22Rv1 (cell line): ENCODE results near the gene IL4R.
"Not testable (repeated sequence)": the region's sequence is repeated elsewhere in the genome, so short reads cannot be mapped to it uniquely, and the experiment has no call there.

Source experiments
- H3K27ac ChIP-seq: fragments of 450-650 bp; 2 replicates; pipeline ENCODE4 v1.5.1; 2017
- ZFX ChIP-seq: fragments of 450-650 bp; IDR thresholded peaks from 2 replicates; pipeline ENCODE4 v1.6.1; 2017; ENCODE audit warnings: antibody characterized with exemption, borderline replicate concordance
- TF ChIP-seq, protein P1 (sequence below): fragments of 450-650 bp; IDR thresholded peaks from 2 replicates; pipeline ENCODE4 v1.5.1; 2017; ENCODE audit warnings: mild to moderate bottlenecking

Gene IL4R

DNA sequence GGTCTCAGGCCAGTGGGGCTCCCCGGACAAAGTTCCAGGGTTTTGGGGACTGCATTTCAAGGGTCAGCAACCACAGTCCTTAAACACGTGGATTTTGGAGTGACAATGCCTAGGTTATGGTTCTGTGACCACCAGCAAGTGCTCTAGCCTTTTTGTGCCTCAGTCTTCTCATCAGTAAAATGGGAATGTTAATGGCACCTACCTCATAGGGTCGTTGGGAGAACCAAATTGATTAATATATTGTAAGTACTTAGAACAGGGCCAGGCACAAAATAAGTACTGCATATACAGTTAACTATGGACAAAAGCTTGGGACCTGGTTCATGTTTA, 13.8 kb downstream of the IL4R start:
- no peak for TF ChIP-seq ZFX
- TF ChIP-seq, protein P1, sequence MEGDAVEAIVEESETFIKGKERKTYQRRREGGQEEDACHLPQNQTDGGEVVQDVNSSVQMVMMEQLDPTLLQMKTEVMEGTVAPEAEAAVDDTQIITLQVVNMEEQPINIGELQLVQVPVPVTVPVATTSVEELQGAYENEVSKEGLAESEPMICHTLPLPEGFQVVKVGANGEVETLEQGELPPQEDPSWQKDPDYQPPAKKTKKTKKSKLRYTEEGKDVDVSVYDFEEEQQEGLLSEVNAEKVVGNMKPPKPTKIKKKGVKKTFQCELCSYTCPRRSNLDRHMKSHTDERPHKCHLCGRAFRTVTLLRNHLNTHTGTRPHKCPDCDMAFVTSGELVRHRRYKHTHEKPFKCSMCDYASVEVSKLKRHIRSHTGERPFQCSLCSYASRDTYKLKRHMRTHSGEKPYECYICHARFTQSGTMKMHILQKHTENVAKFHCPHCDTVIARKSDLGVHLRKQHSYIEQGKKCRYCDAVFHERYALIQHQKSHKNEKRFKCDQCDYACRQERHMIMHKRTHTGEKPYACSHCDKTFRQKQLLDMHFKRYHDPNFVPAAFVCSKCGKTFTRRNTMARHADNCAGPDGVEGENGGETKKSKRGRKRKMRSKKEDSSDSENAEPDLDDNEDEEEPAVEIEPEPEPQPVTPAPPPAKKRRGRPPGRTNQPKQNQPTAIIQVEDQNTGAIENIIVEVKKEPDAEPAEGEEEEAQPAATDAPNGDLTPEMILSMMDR = no peak
- H3K27ac ChIP-seq = no peak overlapping the region

DNA sequence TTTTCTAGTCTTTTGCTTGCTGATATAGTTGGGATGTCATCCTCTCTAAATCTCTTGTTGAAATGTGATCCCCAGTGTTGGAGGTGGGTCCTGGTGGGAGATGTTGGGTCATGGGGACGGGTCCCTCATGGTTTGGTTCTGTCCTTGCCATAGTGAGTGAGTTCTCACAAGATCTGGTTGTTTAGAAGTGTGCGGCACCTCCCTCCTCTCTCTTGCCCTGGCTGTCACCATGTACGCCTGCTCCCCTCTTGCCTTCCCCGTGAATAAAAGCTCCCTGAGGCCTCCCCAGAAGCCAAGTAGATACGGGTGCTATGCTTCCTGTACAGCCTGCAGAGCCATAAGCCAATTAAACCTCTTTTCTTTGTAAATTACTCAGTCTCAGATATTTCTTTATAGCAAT, 15.2 kb downstream of the IL4R start:
- TF ChIP-seq, protein P1 = no peak
- no peak for TF ChIP-seq ZFX
- no peak overlapping the region for H3K27ac ChIP-seq

DNA sequence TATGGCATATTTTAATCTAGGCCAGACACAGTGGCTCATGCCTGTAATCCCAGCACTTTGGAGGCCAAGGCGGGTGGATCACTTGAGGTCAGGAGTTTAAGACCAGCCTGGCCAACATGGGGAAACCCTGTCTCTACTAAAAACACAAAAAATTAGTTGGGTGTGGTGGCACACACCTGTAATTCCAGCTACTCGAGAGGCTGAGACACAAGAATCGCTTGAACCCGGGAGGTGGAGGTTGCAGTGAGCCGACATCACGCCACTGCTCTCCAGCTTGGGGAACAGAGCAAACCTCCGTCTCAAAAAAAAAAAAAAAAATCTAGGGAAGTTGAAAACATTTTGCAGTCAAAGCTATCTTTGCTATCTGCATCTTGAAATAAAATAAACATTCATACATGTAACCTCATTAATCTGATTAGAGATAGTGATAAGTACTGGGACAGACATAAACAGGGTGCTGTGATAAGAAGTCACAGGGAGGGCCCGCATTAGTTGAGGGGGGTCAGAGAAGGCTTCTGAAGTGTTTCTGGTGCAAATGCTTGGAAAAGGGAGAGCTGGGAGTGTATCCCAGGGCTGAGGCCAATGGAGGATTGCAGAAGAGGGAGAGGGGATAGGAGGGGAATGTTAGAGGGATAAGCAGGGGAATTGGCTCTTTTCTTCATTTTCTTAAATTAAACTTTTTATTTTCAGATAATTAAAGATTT, 15.8 kb downstream of the IL4R start:
- H3K27ac ChIP-seq = not testable (repeated sequence)

DNA sequence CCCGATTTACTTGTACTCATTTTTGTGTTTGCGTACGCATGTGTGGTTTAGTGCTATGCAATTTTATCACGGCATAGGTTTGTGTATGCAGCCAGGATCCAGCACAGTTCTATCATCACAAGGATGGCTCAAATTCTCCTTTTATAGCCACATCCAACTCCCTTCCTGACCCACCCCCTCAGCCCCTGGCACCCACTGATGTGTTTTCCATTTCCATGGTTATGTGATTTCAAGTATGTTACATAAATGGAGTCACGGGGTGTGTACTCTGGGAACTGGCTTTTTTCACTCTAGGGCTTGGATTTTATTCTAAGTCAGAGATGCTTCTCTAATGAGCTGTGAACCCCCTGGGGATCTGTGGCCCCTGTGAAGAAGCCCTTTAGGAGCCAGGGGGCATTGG, 16.8 kb downstream of the IL4R start:
- H3K27ac ChIP-seq = no peak overlapping the region
- TF ChIP-seq, protein P1 = no peak
- no peak for TF ChIP-seq ZFX

DNA sequence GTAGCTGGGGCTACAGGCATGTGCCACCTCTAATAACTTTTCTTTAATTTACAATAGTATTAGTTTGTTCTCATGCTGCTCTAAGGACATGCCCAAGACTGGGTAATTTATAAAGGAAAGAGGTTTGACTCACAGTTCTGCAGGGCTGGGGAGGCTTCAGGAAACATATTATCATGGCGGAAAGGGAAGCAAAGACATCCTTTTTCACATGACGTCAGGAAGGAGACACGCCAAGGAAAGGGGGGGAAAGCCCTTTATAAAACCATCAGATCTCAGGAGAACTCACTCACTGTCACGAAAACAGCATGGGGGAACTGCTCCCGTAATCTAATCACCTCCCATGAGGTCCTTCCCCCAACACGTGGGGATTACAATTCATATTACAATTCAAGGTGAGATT, 18.3 kb downstream of the IL4R start:
- TF ChIP-seq ZFX = no peak
- TF ChIP-seq, protein P1 = no peak
- H3K27ac ChIP-seq = no peak overlapping the region

DNA sequence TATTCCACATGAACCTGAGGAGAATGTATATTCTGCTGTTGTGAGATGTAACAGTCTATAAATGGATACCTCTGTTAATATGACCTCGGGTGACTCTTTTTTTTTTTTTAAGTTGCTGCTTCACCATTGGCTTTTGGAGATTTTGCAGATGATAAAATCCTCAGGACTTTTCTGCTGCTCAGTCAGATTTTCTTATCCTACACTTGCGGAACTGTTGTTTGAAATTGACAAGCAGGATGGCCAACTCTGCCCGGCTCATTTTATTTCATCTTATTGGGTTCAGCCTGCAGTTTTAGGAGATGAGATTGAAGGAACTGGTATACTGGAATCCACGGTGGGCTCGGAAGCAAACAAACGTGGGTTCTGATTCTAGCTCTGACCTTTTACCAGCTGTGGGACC, 19.3 kb downstream of the IL4R start:
- H3K27ac ChIP-seq = no peak overlapping the region
- TF ChIP-seq, protein P1 = no peak
- TF ChIP-seq ZFX = no peak

DNA sequence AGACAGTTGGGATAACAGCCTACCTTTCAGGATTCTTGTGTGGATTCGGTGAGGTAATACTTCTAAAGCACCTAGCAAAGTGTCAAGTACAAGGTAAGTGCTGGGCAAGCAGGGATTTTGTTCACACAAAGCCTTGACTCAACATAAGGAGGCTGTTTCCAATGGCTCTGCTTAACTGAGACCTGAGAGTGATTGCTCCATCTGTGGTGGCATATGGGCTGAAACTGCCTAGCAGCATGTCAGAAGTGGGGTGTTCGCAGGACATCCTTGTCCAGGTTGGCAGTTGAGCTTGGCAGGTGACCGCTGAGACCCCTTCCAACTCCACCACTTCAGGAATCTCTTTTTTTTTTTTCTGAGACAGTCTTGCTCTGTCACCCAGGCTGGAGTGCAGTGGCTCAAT, 19.8 kb downstream of the IL4R start:
- no peak for TF ChIP-seq ZFX
- TF ChIP-seq, protein P1 = no peak
- no peak overlapping the region for H3K27ac ChIP-seq

DNA sequence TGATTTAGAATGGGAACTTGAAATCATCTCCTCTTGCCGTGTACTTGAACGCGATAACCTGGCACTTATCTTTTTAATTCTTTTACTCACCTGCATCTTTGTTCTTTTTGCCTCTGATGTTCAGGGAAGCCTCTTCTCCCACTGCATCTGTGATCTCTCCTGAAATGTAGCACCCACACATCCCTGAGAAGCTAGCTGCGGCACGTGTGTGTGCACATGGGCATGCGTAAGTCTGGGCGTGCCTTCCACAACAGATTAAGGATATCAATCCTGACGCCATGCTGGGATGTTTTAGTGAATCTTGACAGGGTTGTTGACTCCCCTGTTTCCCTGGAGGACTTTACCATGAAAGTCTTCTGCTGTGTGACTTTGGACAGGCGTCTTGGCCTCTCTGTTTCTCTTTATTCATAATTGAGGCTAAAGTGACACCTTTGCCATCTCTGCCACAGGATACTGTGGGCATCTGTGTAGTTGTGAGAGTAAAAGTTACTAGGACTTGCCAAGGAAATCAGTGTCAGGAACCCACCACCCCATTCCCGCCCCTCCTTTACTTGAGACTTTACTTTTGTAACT, 20.5 kb downstream of the IL4R start:
- no peak overlapping the region for H3K27ac ChIP-seq
- TF ChIP-seq, protein P1 = no peak
- no peak for TF ChIP-seq ZFX
